Astrocyte (in vitro differentiated cells and primary cell): Measurements from ENCODE around the gene MDM1.

ENCODE experiments used
- CTCF ChIP-seq: IDR thresholded peaks from 2 replicates; pipeline ENCODE4 v1.5.1; 2011; ENCODE audit warnings: low read depth, mild to moderate bottlenecking, inconsistent platforms, low read length, moderate library complexity; ENCODE audit not compliant: insufficient read depth
- EZH2 ChIP-seq: IDR thresholded peaks from 2 replicates; pipeline ENCODE4 v1.6.1; 2012; ENCODE audit warnings: mild to moderate bottlenecking, low read length, inconsistent platforms; ENCODE audit not compliant: insufficient read depth

- TF ChIP-seq CTCF: no peak
- no peak for TF ChIP-seq EZH2
These were observed 85.8 kb downstream of the MDM1 start for GRCh38 chr12:68246350-68246749.
